Astrocyte of the spinal cord (primary cell): Measurements from ENCODE around the gene FOXD4L5.
"Not testable (repeated sequence)": the region's sequence is repeated elsewhere in the genome, so short reads cannot be mapped to it uniquely, and the experiment has no call there.

Experiments used
- DNase-seq: peaks from one replicate; pipeline ENCODE4 v3.0.0; 2011; ENCODE audit warnings: low read depth, low spot score
- H3K4me3 ChIP-seq: 2 replicates; pipeline ENCODE4 v1.5.1; 2011; ENCODE audit warnings: low read depth, mild to moderate bottlenecking, low read length, moderate library complexity
- in situ Hi-C: cut with HindIII; loops from 2 replicates; pipeline ENCODE4 v1.10.0; 2017; ENCODE audit warnings: low sequenced_read_pairs

FOXD4L5 gene

DNA sequence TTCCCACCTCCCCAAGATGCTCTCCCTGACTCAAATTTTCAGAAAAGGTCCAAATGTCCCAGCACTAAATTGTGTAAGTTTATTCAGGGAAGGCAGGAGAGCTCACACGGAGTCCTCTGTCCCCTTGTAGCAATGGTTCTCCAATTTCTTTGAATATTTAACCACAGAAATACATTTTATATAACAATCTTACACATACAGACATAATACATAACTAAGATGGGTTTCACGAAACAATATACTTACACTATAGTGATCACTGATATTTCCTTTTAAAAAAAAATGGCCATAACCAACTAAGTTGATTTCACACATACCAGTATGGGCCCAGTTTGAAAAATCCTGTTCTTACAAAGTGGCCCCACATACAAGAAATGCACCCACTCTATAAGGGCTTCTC is at the start of gene FOXD4L5:
Gene FOXD4L5 (minus strand): TSS at position 101 of the 400 bp plus-strand sequence. CDS start 832 bp downstream, outside the sequence.
- H3K4me3 ChIP-seq, in situ Hi-C loops, DNase-seq: not testable (repeated sequence)

DNA sequence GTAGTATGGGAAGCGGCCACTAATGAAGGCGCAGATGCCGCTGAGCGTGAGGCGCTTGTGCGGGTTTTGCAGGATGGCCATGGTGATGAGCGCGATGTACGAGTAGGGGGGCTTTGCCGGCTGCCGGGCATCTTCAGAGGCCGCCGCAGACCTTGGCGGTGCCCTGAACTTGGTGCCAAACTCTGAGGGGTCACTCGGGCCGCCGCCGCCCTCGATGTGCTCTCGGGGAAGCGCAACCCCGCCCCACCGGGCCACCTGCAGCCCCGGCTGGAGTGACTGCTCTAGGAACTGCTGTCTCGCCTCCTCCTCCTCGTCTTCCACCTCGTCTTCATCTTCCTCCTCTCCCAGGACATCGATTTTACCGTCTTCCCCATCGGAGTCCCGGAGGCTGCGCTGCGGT is 1.1 kb downstream of the FOXD4L5 start:
- DNase-seq, in situ Hi-C loops: not testable (repeated sequence)

DNA sequence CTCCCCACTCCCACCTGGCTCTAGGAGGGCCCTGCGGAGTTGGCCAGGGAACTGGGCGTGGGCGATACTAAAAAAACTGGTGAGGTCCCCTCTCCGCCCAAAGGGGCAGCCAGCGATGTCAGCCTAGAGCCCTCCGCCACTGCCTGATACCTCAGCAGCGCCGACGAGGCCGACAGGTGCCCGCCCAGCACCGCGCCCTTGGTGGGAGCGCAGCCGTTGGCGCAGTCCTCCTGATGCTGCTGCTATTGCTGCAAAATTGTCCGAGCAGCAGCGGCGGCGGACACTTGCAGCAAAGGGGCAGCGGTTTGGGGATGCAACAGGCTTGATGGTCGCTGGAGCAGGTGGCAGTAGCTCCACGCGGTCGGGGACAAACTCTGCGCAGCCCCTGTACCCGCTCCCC is 2.0 kb downstream of the FOXD4L5 start:
- DNase-seq, in situ Hi-C loops: not testable (repeated sequence)

More for the DNA sequence above, 1.1 kb downstream of the FOXD4L5 start:
- not testable (repeated sequence) for H3K4me3 ChIP-seq

More for the DNA sequence above, 2.0 kb downstream of the FOXD4L5 start:
- not testable (repeated sequence) for H3K4me3 ChIP-seq
